Astrocyte (in vitro differentiated cells and primary cell): Measurements from ENCODE around the gene SH3BP5L. TPM values are rescaled to one million over a fixed set of nuclear protein-coding genes. Genes with fewer than 3 reads are reported as not detected.

ENCODE experiments used
- DNase-seq: peaks from one replicate; pipeline ENCODE4 v3.0.0-alpha.2; 2010; ENCODE audit warnings: low read depth
- FAIRE-seq: peaks from 2 replicates; lab custom pipeline; 2011; peaks lifted over from hg19 to GRCh38; lab: Jason Lieb, UNC
- H2AFZ ChIP-seq: 2 replicates; pipeline ENCODE4 v1.6.0; 2012; ENCODE audit warnings: low read depth, low read length, inconsistent platforms
- H3K27ac ChIP-seq: 2 replicates; pipeline ENCODE4 v1.5.1; 2011; ENCODE audit warnings: low read depth, low read length, inconsistent platforms
- H3K27me3 ChIP-seq: 2 replicates; pipeline ENCODE4 v1.6.0; 2011; ENCODE audit warnings: low read length, inconsistent platforms; ENCODE audit not compliant: insufficient read depth
- H3K36me3 ChIP-seq: 2 replicates; pipeline ENCODE4 v1.5.1; 2011; ENCODE audit warnings: low read length, inconsistent platforms; ENCODE audit not compliant: insufficient read depth
- H3K4me1 ChIP-seq: 2 replicates; pipeline ENCODE4 v1.5.1; 2011; ENCODE audit warnings: low read length, inconsistent platforms; ENCODE audit not compliant: insufficient read depth
- H3K4me2 ChIP-seq: 2 replicates; pipeline ENCODE4 v1.6.0; 2012; ENCODE audit warnings: low read length, inconsistent platforms
- H3K4me3 ChIP-seq: 2 replicates; pipeline ENCODE4 v1.5.1; 2011; ENCODE audit warnings: low read depth, mild to moderate bottlenecking, low read length, inconsistent platforms; ENCODE audit not compliant: insufficient read depth
- H3K79me2 ChIP-seq: 2 replicates; pipeline ENCODE4 v1.6.0; 2012; ENCODE audit warnings: mild to moderate bottlenecking, low read length, inconsistent platforms; ENCODE audit not compliant: insufficient read depth
- H3K9ac ChIP-seq: 2 replicates; pipeline ENCODE4 v1.6.0; 2012; ENCODE audit warnings: mild to moderate bottlenecking, low read length, inconsistent platforms
- H3K9me3 ChIP-seq: 2 replicates; pipeline ENCODE4 v1.5.1; 2012; ENCODE audit warnings: low read depth, mild to moderate bottlenecking, low read length, inconsistent platforms; ENCODE audit not compliant: insufficient read depth
- H4K20me1 ChIP-seq: 2 replicates; pipeline ENCODE4 v1.6.0; 2012; ENCODE audit warnings: low read length, inconsistent platforms; ENCODE audit not compliant: insufficient read depth
- H3K27ac Mint-ChIP-seq: one replicate; pipeline ENCODE4 v1.8.0; 2021; ENCODE audit warnings: mild to moderate bottlenecking, mixed read lengths; ENCODE audit not compliant: unreplicated experiment
- H3K27me3 Mint-ChIP-seq: one replicate; pipeline ENCODE4 v1.8.0; 2021; ENCODE audit warnings: low read depth, mixed read lengths; ENCODE audit not compliant: unreplicated experiment
- H3K36me3 Mint-ChIP-seq: one replicate; pipeline ENCODE4 v1.8.0; 2021; ENCODE audit warnings: low read depth, mixed read lengths; ENCODE audit not compliant: unreplicated experiment
- H3K4me1 Mint-ChIP-seq: one replicate; pipeline ENCODE4 v1.8.0; 2021; ENCODE audit warnings: low read depth, mixed read lengths; ENCODE audit not compliant: unreplicated experiment
- H3K4me3 Mint-ChIP-seq: one replicate; pipeline ENCODE4 v1.8.0; 2021; ENCODE audit warnings: mild to moderate bottlenecking, moderate library complexity, mixed read lengths; ENCODE audit not compliant: unreplicated experiment
- H3K9me3 Mint-ChIP-seq: one replicate; pipeline ENCODE4 v1.8.0; 2021; ENCODE audit warnings: mild to moderate bottlenecking, mixed read lengths; ENCODE audit not compliant: unreplicated experiment
- EZH2 ChIP-seq: IDR thresholded peaks from 2 replicates; pipeline ENCODE4 v1.6.1; 2012; ENCODE audit warnings: mild to moderate bottlenecking, low read length, inconsistent platforms; ENCODE audit not compliant: insufficient read depth
- total RNA-seq: library from RNA; stranded (reverse); gene quantifications from 2 replicates; pipeline ENCODE4 v1.2.1, GENCODE V29; 2021
- TF ChIP-seq, protein P1 (sequence below): IDR thresholded peaks from 2 replicates; pipeline ENCODE4 v1.5.1; 2011; ENCODE audit warnings: low read depth, mild to moderate bottlenecking, inconsistent platforms, low read length, moderate library complexity; ENCODE audit not compliant: insufficient read depth

The SH3BP5L gene
- total RNA-seq, 1 donor from 2014 or later, result 37.7 TPM

DNA sequence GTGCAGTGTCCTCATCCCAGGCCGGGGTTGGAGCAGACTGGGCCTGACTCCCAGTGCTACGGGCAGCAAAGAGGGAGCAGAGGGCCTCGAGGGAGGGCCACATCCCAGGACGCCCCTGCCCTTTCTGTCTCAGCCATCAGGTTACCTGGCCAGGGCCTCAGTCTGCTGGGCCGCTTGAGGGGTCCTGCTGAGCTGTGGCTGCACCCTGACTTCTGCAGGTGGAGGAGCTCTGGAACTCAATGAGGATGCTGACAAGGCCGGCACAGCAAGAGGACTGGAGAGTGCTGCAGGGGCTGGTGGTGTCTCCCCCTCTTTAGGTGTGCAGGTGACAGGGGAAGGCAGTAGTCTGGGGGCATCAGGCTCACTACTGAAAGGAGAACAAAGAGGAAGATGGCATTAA, 29.9 kb upstream of the SH3BP5L start:
- H3K4me2 ChIP-seq, result no peak overlapping the region
- H3K27ac Mint-ChIP-seq, result no peak overlapping the region
- no peak overlapping the region for H2AFZ ChIP-seq
- H3K27ac ChIP-seq, result no peak overlapping the region
- peaks cover 16% of the 10 kb centered on the region for H3K4me1 ChIP-seq
- H3K9me3 ChIP-seq, result no peaks in the 10 kb centered on the region
- H3K9me3 Mint-ChIP-seq, result no peaks in the 10 kb centered on the region
- no peak overlapping the region for H3K4me3 ChIP-seq
- H3K36me3 ChIP-seq, result no peaks in the 10 kb centered on the region
- H3K4me1 Mint-ChIP-seq, result peaks cover 10% of the 10 kb centered on the region
- DNase-seq (no peak), FAIRE-seq (no peak)
- peaks cover 14% of the 10 kb centered on the region for H3K79me2 ChIP-seq
- peaks cover 13% of the 10 kb centered on the region for H3K36me3 Mint-ChIP-seq
- H3K27me3 ChIP-seq, result no peaks in the 10 kb centered on the region
- H3K4me3 Mint-ChIP-seq, result no peak overlapping the region
- H3K9ac ChIP-seq, result no peak overlapping the region
- H4K20me1 ChIP-seq, result peaks cover 22% of the 10 kb centered on the region
- H3K27me3 Mint-ChIP-seq, result no peaks in the 10 kb centered on the region
- TF ChIP-seq, protein P1, sequence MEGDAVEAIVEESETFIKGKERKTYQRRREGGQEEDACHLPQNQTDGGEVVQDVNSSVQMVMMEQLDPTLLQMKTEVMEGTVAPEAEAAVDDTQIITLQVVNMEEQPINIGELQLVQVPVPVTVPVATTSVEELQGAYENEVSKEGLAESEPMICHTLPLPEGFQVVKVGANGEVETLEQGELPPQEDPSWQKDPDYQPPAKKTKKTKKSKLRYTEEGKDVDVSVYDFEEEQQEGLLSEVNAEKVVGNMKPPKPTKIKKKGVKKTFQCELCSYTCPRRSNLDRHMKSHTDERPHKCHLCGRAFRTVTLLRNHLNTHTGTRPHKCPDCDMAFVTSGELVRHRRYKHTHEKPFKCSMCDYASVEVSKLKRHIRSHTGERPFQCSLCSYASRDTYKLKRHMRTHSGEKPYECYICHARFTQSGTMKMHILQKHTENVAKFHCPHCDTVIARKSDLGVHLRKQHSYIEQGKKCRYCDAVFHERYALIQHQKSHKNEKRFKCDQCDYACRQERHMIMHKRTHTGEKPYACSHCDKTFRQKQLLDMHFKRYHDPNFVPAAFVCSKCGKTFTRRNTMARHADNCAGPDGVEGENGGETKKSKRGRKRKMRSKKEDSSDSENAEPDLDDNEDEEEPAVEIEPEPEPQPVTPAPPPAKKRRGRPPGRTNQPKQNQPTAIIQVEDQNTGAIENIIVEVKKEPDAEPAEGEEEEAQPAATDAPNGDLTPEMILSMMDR, result no peak
- no peak for TF ChIP-seq EZH2

DNA sequence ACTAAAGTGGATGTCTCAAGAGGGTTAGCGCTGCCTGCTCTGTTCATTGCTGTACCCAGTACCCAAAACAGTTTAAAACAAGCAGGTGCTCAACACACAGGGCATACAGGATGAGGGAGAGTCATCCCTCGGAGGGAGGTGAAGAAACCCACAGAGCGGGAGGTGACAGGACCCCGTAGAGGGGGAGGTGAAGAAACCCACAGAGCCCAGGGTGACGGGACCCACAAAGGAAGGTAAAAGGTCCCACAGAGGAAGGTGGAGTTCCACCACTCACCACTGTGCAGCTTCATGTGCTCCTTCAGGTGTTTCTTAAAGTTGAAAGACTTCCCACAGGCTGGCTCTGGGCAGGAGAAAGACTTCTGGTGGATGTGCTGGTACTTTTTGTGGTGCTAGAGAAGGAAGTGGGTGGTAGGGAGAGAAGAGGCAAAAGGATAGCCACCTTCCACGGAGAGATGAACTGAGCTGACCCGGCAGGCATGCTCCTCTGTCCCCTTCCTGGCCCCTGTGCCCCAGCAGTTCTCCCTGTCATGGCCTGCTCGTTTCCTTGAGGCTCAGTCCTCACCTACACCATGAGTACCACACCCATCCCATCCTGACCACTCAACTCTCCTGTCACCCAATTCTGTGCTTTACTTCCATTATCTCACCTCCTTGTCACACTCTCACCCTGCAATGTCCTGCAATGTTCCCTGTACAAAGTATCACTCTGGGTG, 28.1 kb upstream of the SH3BP5L start:
- no peak overlapping the region for H3K4me2 ChIP-seq
- no peaks in the 10 kb centered on the region for H3K27me3 Mint-ChIP-seq
- H3K4me1 Mint-ChIP-seq, result peaks cover 5% of the 10 kb centered on the region
- FAIRE-seq (no peak), DNase-seq (no peak)
- H3K9me3 Mint-ChIP-seq, result no peaks in the 10 kb centered on the region
- H3K4me3 ChIP-seq, result no peak overlapping the region
- no peak overlapping the region for H3K27ac ChIP-seq
- no peak overlapping the region for H3K9ac ChIP-seq
- peaks cover 3% of the 10 kb centered on the region for H3K36me3 ChIP-seq
- no peaks in the 10 kb centered on the region for H3K27me3 ChIP-seq
- no peak overlapping the region for H2AFZ ChIP-seq
- no peak overlapping the region for H3K27ac Mint-ChIP-seq
- H4K20me1 ChIP-seq, result peaks cover 33% of the 10 kb centered on the region
- H3K9me3 ChIP-seq, result no peaks in the 10 kb centered on the region
- H3K36me3 Mint-ChIP-seq, result peaks cover 17% of the 10 kb centered on the region
- peaks cover 16% of the 10 kb centered on the region for H3K4me1 ChIP-seq
- TF ChIP-seq, protein P1, result no peak
- TF ChIP-seq EZH2, result no peak
- no peak overlapping the region for H3K4me3 Mint-ChIP-seq
- peaks cover 14% of the 10 kb centered on the region for H3K79me2 ChIP-seq
